Measurements from ENCODE around the gene STMP1.

DNA sequence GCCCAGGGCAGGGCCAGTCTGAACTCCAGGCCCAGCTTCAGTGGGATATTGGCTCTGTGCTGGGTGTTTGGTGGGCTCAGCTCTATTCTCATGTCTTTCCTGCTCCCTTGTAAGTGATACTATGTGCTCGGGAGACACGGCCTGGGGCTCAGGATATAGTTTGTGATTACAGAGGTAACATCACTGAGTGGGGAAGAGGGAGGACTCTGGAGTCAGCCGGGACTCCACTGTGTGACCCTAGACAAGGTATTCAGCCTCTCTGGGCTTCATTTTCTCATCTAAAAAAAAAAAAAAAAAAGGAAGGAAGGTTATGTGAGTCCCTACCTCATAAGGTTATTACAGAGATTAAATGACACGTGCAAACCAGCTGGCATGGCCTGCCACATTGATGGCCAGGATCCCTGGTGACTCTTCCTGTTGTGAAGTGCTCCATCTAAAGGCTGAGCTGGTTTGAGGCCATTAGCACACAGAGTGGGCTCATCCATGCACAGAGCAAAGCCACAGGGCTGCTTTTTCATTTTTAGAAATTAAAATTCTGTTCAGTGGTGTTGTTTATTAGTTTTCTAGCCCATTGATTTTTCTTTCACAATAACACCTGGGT is 50.0 kb downstream of the STMP1 start:
- TF ChIP-seq, protein P1, sequence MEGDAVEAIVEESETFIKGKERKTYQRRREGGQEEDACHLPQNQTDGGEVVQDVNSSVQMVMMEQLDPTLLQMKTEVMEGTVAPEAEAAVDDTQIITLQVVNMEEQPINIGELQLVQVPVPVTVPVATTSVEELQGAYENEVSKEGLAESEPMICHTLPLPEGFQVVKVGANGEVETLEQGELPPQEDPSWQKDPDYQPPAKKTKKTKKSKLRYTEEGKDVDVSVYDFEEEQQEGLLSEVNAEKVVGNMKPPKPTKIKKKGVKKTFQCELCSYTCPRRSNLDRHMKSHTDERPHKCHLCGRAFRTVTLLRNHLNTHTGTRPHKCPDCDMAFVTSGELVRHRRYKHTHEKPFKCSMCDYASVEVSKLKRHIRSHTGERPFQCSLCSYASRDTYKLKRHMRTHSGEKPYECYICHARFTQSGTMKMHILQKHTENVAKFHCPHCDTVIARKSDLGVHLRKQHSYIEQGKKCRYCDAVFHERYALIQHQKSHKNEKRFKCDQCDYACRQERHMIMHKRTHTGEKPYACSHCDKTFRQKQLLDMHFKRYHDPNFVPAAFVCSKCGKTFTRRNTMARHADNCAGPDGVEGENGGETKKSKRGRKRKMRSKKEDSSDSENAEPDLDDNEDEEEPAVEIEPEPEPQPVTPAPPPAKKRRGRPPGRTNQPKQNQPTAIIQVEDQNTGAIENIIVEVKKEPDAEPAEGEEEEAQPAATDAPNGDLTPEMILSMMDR (optimal IDR thresholded peaks at IDR 0.05 in 1 of 3, IDR thresholded peaks at IDR 0.05 in 1 of 3, conservative IDR thresholded peaks at IDR 0.05 in 1 of 3; ENCODE audit: extremely low read depth in 1 of 3, insufficient read depth in 2 of 3, low read length in 3 of 3), result peak in 1 of 3 experiments; percentile 43
- TF ChIP-seq EZH2 (IDR thresholded peaks at IDR 0.05; ENCODE audit: low read length), result no peak

All from keratinocyte (primary cell).